Cerebellar cortex (tissue), 1 donor: ENCODE results near the gene DHDH.

ENCODE experiments used
- DNase-seq: peaks from one replicate; pipeline ENCODE4 v3.0.0-alpha.2; 2015; ENCODE audit warnings: low spot score

The DHDH gene

DNA sequence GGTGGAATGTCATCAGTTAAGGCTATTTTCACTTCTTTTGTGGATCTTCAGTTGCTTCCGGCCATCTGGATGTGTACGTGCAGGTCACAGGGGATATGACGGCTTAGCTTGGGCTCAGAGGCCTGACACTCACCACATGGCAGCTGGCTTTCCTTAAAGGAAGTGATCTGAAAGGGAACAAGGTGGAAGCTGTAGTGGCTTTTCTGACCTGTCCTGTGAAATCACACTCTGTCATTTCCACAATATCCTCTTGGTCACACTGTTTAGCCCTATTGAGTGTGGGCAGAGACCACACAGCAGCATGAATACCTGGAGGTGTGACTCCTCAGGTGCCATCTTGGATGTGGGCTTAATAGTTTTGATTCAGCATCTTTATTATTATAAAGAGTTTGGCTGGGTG lies 16.7 kb downstream of the DHDH start:
- DNase-seq: no peak

- no peak for DNase-seq
Measured at GRCh38 chr19:48950830-48951519, 17.5 kb downstream of the DHDH start.

- DNase-seq: no peak
Measured at GRCh38 chr19:48953141-48953540, 19.6 kb downstream of the DHDH start.

- no peak for DNase-seq
Measured at GRCh38 chr19:48953990-48954594, 20.6 kb downstream of the DHDH start.

GRCh38 chr19:48954595-48955307 lies 21.3 kb downstream of the DHDH start, which contains the start of gene BAX:
TSS of gene BAX (plus strand) at chr19:48954875. CDS start at chr19:48954929, 54 bp downstream.
- DNase-seq: peak; percentile 96

GRCh38 chr19:48955308-48955958 lies 21.9 kb downstream of the DHDH start:
- DNase-seq: no peak

- no peak for DNase-seq
Measured at GRCh38 chr19:48958006-48958405, 24.5 kb downstream of the DHDH start.

GRCh38 chr19:48959341-48960239 lies 26.1 kb downstream of the DHDH start:
- DNase-seq: no peak

DNA sequence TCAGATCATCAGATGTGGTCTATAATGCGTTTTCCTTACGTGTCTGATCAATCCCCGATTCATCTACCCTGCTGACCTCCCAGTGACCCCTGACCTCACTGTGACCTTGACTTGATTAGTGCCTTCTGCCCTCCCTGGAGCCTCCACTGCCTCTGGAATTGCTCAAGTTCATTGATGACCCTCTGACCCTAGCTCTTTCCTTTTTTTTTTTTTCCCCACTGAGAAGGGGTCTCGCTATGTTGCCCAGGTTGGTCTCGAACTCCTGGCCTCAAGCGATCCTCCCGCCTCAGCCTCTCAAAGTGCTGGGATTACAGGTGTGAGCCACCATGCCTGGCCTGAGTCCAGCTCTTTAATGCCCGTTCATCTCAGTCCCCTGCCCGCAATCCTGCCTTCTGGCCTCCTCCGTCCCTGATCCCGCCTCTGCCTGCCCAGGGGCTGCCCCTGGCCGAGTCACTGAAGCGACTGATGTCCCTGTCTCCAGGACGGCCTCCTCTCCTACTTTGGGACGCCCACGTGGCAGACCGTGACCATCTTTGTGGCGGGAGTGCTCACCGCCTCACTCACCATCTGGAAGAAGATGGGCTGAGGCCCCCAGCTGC lies 27.7 kb downstream of the DHDH start:
- DNase-seq: peak; percentile 26

DNA sequence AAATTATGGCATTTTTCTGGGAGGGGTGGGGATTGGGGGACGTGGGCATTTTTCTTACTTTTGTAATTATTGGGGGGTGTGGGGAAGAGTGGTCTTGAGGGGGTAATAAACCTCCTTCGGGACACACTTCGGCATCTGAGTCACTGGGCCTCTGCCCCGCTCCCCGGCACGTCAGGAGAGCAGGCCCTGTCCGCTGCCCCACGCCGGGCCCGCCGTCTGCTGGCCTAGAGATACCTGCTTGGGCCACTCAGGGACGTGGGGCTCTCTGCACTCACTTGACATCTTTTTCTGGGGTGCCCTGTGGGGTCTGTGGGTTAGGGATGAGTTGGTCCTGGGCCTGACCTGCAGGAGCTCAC lies 28.2 kb downstream of the DHDH start:
- DNase-seq: no peak

DNA sequence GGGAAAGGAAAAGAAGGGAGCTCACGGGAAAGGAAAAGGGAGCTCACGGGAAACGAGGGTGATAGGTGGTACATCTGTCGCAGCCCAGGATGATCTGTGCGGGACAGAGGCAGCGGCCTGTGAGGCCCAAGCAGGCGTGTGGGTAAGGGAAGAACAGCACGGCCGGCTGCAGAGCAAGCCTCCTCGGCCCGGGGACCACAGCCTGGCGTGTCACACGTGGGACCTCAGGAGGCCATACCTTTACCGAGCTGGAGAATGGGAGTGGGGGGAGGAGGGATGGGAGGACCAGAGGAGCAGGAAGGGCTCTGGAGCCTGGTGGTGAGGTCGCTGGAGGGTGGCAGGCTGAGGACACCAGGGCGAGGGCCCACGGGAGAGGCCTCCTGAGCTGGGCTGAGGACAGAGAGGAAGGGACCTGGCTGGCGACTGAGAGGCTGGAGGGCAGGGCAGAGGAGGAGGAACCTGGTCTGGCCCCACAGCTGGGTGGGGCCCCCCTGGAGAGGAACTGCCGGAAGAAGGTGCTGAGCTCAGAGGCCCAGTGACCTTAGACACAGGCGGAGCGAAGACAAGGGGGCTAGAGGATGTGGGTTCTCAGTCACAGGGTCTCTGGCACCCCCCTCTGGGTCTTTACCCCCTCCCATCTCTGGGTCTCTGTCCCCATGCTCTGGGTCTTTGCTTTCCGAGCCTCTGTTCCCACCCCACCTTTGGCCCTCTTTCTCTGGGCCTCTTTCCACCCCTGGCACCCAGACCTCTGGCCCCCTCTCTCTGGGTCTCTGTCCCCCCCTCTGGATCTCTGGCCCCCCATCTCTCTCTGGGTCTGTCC lies 28.7 kb downstream of the DHDH start:
- peak; percentile 62 for DNase-seq

DNA sequence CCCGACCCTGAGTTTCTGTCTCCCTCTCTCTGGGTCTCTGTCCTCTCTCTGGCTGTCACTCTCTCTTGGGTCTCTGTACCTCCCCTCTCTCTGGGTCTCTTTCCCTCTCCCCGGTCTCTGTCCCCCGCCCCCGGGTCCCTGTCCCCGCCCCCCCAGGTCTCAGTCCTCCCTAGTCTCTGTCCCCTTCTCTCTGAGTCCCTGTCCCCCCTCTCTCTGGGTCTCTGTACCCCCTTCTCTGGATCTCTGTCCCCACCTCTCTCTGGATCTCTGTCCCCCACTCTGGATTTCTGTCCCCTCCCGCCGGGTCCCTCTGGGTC lies 29.3 kb downstream of the DHDH start:
- DNase-seq: no peak

DNA sequence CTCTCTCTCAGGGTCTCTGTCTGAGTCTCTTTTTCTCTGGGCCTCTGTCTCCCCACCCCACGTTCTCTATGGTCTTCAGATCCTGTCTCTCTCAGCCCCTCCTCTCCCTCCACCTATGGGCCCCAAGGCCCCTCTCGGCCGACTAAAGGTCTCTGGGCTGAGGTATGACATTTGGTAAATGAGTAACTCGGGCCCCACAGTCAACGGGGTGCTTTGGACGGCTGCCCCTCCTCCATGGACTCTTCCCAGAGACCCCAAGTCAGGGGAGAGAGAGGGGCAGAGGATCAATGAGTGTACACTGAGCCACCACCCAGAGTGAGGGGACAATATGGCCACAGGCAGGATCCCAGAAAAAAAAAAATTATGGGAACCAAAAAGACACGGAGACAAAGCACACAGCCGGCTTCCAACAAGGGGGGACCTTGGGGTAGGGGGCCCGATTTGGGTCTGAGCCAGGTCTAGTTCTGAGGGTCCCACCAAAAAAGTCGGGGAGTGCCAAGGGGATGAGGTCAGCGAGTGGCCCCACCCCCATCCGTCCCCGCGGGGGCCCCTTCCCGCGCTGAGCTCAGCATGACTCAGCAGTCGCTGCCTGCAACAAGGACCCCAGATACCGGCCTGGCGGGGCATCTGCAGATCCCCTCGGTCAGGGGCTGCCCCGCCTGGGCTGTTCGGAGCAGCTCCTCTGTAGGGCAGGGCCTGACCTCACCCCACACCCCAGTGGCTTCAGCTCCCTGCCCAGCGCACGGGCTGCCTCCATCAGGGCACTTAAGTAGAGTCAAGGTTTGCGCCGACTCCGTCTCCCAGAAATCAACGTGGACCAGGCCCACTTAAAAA lies 30.1 kb downstream of the DHDH start:
- DNase-seq: peak; percentile 66

DNA sequence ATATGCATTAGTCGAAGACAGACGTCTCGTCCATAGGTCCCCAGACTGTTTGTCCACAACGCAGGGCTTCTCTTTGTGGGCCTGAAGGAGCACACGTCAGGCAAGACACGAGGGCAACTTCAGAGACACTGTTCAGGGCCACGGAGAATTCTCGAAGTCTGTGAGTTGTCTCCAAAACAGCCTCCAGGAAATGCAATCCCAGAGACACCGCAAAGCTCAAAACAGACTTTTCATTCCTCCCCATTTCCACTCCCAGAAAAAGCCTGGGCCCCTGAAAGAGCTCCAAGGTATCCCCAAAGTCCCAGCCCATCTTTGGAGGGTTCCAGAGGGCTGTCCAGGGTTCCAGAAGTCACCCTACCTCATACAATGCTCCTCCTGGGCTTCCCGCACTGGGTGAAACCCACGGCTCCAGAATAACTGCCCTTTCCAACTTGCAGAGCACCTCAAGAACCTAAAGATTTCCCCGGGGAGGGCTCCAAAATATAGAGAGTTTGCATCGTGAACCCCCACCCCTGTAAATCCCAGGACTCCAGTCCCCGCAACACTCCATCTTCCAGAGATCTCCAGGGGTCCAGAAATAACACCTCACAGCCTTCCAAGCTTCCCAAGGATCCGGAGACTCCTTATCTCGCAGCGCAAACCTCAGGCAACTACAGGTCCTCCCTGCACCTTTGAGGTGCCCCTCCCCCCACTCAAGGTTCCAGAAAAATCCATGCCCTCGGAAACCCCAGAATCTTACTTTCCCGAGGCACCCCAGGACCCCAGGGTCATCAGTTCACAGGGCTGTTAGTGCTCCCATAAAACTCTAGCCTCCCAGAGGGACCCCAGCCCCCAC lies 30.9 kb downstream of the DHDH start:
- DNase-seq: peak; percentile 74

DNA sequence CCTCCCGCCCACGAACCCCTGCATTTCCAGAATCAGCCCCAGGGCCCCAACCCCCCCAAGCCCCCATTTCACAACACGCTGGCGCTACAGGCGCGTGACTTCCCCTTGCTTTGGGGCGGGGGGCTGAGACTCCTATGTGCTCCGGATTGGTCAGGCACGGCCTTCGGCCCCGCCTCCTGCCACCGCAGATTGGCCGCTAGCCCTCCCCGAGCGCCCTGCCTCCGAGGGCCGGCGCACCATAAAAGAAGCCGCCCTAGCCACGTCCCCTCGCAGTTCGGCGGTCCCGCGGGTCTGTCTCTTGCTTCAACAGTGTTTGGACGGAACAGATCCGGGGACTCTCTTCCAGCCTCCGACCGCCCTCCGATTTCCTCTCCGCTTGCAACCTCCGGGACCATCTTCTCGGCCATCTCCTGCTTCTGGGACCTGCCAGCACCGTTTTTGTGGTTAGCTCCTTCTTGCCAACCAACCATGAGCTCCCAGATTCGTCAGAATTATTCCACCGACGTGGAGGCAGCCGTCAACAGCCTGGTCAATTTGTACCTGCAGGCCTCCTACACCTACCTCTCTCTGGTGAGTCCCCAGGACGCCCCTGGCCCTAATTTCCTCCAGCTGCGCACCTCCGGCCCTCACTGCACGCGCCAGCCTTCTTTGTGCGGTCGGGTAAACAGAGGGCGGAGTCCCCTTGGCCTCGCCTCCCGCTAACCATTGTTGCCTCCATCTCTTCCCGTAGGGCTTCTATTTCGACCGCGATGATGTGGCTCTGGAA lies 31.7 kb downstream of the DHDH start, which contains the start of gene FTL:
Gene FTL, plus strand, starts transcription at position 270 of the 766 bp plus-strand sequence. Its CDS starts 199 bp downstream, at position 469.
- DNase-seq: peak; percentile 98

GRCh38 chr19:48965806-48966540 lies 32.5 kb downstream of the DHDH start:
- peak; percentile 95 for DNase-seq
